ENCODE results near the gene EEPD1. TPM values are rescaled to one million over a fixed set of nuclear protein-coding genes. Genes with fewer than 3 reads are reported as not detected.
A peak's percentile ranks its signal among the peaks of the same experiment; 100 is the strongest.

EEPD1 gene
- polyA plus RNA-seq (2011; rRNA removed) (14.2 and 16.0 TPM in 2 replicates), polyA plus RNA-seq (2017; fragmentation: RNase III; extraction: RNeasy Plus Mini Kit Qiagen cat#74134 plus additional on column Dnase treatment) (22.1 to 25.9 TPM (median 24.3 TPM) in 3 replicates), polyA minus RNA-seq (2011; rRNA and poly(A)+ RNA removed) (8.3 and 12.0 TPM in 2 replicates)
- 20.3 and 22.7 TPM in 2 replicates for polyA plus RNA-seq (2012; cell fraction: cytosol; rRNA removed)
- 60.4 and 64.3 TPM in 2 replicates for polyA plus RNA-seq (2012; cell fraction: nucleus; rRNA removed)

GRCh38 chr7:36152756-36153570 lies at the start of gene EEPD1:
TSS of gene EEPD1 (plus strand) at chr7:36153254. CDS start at chr7:36154325, 1,071 bp downstream.
- CTCF ChIA-PET, result interaction anchor here (1.0 kb wide), 1 partner anchor 17 kb away, joined by 3 read pairs; no protein-coding TSS in a partner anchor
- Histone ChIP-seq H3K4me3 (peak within 1 kb of the TSS; percentile 59), H3K9me3 (0 out of 3 replicates have a peak, but pooled peaks cover 5% of the 10 kb centered on the region), H3K27ac (peak within 1 kb of the TSS; percentile 77 to 90), H3K4me1 (peaks cover 43% of the 10 kb centered on the region), H3K4me2 (peak within 1 kb of the TSS; percentile 88)
- TF ChIP-seq RCOR1 (IDR thresholded peaks at IDR 0.05; ENCODE audit: low read depth, low read length), result no peak
- peak; percentile 76 for TF ChIP-seq USF2 (IDR thresholded peaks at IDR 0.05)
- TF ChIP-seq POLR2A (IDR thresholded peaks at IDR 0.05; ENCODE audit: low read length), result peak; percentile 63
- TF ChIP-seq JUN (IDR thresholded peaks at IDR 0.05), result peak in 1 of 2 experiments; percentile 69; a peak in 2 of 5 replicates
- TF ChIP-seq RFX5 (IDR thresholded peaks at IDR 0.05), result no peak
- TF ChIP-seq FOSB (CRISPR knock-in tag; IDR thresholded peaks at IDR 0.05), result no peak
- no peak for TF ChIP-seq RNF2 (IDR thresholded peaks at IDR 0.05; ENCODE audit: borderline replicate concordance, low read depth)
- TF ChIP-seq ZFP36 (IDR thresholded peaks at IDR 0.05; ENCODE audit: borderline replicate concordance, partially characterized antibody), result peak; percentile 28
- TF ChIP-seq MYC (IDR thresholded peaks at IDR 0.05; ENCODE audit: borderline replicate concordance, low read length), result peak; percentile 83
- 0 out of 2 replicates have a peak, but pooled peaks have one; percentile 58 for TF ChIP-seq PHF8 (IDR thresholded peaks at IDR 0.05; ENCODE audit: borderline replicate concordance, low read depth)
- no peak for TF ChIP-seq ZC3H11A (IDR thresholded peaks at IDR 0.05)
- no peak for TF ChIP-seq HDAC2 (IDR thresholded peaks at IDR 0.05)
- no peak for TF ChIP-seq HMGXB4 (CRISPR knock-in tag; IDR thresholded peaks at IDR 0.05; ENCODE audit: borderline replicate concordance)
- no peak for TF ChIP-seq EHMT2 (IDR thresholded peaks at IDR 0.05; ENCODE audit: low read depth)
- peak; percentile 28; the same call in 1 of the 3 replicates for TF ChIP-seq BCL3 (IDR thresholded peaks at IDR 0.05)
- peak; percentile 24; the same call in 1 of the 2 replicates for TF ChIP-seq E2F6 (IDR thresholded peaks at IDR 0.05; ENCODE audit: borderline replicate concordance, low read depth)
- no peak for TF ChIP-seq SREBF2 (IDR thresholded peaks at IDR 0.05)
- no peak for TF ChIP-seq HES2 (IDR thresholded peaks at IDR 0.05)
- TF ChIP-seq MAX (IDR thresholded peaks at IDR 0.05), result peak; percentile 75
- TF ChIP-seq GATA3 (IDR thresholded peaks at IDR 0.05; ENCODE audit: borderline replicate concordance), result peak; percentile 11; the same call in 1 of the 2 replicates
- TF ChIP-seq CHD2 (IDR thresholded peaks at IDR 0.05; ENCODE audit: low read length, partially characterized antibody), result no peak
- TF ChIP-seq SMC3 (IDR thresholded peaks at IDR 0.05), result peak; percentile 34; the same call in 2 of the 3 replicates
- peak; percentile 63 for FAIRE-seq
- ATAC-seq, result peak; percentile 89 to 97
- peak; percentile 79 to 99 for DNase-seq (ENCODE audit: low read depth in 1 of 2, low spot score in 1 of 2)
- WGBS (ENCODE audit: missing lambda C conversion rate), result 2% methylated on average over 36 of the region's 88 CpGs
- POLR2A ChIA-PET, result no interaction called here
